CD1c-positive myeloid dendritic cell (primary cell): ENCODE results near the gene MYO3B.
"Not testable (repeated sequence)": the region's sequence is repeated elsewhere in the genome, so short reads cannot be mapped to it uniquely, and the experiment has no call there.

Source experiments
- DNase-seq: peaks from one replicate; pipeline ENCODE4 v3.0.0-alpha.2; 2016; ENCODE audit errors: extremely low spot score

The MYO3B gene

DNA sequence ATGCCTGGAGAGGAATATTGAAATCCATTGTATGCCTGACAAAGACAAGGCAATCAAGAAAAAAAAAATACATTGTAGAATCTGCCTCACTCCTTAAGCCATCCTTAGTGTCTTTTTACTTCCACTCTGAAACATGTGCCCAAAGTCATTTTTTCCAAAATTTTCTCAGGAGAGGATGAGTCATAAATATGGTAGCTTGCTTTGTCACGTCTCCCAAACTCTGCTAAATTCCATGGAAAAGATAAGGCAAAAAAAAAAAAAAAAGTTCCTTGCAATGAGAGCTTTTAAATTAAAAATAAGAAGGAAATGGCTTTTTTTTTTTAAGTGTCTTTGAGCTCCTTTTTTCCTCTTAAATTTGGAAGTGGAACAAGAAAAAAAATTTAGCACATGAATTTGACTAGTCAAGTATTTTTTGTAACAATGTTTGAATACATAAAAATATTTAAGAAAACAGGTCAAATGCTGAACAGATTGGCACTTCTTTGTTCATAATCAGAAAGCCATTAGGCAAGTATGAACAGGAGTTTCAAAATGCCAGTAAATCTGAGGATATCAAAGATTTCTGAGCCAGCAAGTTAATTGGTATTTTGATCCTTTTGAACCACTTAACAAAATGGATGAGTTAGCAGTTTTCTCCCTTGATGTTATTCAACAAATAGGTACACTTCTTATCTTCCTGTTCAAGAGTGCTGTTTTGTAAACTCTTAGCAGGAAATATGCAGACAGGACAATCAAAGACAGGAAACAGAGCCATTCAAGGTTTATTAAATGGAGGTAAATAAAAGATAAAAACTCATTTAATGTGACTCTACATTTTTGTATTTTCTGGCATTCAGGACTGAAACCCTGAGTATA, 289.8 kb downstream of the MYO3B start:
- DNase-seq: no peak

DNA sequence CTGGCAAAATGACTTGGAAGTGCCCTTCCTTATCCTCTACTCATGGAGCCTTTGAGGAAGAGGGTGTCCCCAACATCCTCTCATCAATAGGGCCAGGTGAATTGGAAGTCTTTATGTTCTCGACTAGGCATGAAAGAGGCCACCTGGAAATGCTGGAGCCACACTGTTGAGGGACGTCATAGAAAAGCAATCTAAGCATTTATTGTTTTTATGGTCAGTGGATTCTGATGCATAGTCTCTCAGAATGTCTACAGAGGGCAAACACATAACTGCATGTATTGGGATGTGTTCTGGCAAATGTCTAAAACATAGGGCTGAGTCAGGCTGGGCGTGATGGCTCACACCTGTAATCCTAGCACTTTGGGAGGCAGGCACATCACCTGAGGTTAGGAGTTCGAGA, 290.6 kb downstream of the MYO3B start:
- DNase-seq: no peak

DNA sequence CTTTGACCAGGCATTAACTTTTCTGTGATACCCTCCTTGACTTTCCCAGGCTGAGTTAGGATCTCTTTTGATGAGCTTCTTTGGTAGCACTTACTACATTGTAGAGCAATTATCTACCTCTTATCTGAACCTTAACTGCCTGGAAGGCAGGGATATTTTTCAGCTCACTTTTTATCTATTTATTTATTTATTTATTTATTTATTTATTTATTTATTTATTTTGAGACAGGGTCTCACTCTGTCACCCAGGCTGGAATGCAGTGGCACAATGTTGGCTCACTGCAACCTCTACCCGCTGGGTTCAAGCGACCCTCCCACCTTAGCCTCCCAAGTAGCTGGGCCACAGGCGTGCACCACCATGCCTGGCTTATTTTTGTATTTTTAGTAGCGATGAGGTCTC, 294.6 kb downstream of the MYO3B start:
- DNase-seq: not testable (repeated sequence)

DNA sequence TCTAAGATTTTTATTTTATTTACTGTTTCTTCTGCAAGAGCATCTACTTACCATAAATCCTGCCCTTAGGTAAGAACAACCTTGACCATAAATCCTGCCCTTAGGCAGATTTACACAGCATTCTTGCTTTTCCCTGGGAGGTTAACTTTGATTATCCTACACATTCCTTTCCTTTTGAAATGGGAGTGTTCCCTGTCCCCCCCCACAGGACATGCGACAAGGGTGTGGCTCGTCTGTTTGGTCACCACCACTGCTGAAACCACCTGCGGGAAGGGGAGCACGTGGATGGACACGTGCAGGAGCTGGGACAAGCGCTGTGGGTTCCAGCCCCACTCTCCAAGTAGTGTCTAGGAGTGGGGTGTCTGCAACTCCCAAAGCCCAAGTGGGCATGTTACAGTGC, 297.9 kb downstream of the MYO3B start:
- no peak for DNase-seq

DNA sequence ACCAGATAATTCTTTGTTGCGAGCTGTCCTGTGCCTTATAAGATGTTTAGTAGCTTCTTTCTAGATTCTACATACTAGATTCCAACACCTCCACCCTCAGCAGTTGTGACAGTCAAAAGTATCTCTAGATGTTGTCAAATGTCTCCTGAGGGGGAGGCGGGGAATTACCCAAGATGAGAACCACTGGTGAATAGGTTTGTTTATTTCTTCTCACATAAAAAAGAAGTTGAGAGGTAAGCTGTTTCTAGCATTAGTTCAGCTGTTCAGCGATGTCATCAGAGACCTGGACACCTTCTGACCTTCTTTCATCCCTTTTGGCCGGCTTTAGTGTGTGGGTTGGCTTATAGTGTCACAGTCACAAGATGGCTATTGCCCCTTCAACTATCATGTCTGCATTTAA, 299.7 kb downstream of the MYO3B start:
- DNase-seq: no peak

DNA sequence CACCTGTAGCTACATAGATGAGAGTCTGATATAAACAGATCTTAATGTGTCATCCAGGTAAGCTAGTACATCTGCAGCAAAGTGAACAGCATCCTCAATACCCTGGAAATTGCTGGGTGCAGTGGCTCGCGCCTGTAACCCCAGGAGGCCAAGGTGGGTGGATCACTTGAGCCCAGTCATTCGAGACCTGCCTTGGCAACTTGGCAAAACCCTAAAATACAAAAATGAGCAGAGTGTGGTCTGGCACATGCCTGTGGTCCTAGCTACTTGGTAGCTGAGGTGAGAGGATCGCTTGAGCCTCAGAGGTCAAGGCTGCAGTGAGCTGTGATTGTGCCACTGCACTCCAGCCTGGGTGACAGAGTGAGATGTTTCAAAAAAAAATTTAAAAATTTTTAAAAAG, 303.3 kb downstream of the MYO3B start:
- DNase-seq: no peak

DNA sequence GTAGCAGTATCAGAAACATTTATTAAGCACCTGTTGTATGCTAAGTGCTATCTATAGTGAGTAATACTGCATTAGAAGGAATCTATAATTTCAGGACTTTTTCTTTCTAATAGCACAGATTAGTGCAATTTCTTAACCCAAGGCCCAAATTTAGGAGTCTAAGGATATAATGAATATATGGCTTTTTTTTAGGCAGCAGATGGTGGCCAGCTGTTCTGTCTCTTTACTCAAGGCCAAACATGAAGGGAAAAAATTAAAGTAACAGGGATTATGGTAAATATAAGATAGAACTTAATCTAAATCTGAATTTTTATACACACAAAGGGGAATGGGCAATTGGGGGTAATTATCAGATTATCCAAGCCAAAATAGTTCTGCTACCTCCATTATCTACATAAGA, 306.6 kb downstream of the MYO3B start:
- no peak for DNase-seq

DNA sequence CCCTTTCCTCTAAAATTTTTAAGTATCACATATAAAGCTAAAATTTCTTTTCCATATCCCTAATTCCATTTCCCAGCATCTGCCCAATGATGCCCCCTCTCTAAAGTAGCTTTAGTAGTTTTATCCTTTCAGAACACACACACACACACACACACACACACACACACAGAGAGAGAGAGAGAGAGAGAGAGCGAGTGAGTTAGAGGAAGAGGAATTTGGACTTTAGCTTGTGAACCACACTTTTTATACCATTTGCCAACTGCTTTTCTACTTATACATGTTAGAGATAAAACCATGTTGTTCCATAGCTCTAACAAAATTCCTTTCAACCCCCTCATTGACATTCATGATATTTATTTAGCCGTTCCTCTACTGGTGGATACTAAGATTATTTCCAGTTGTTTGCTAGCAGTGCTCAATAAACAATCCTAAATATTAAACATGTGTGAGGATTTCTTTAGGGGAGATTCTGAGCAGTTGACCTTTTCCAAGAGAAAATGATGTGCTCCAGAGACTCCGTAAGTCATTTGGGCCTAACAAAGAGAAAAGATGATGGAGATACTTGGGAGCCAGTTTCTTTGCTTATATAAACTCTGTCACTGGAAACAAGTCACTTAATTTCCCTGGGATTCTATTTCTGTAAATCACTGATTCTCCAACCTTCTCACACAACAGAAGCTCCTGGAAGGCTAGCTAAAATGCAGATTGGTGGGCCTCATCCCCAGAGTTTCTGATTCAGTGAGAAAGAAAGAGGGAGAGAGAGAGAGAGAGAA, 307.5 kb downstream of the MYO3B start:
- DNase-seq: no peak

DNA sequence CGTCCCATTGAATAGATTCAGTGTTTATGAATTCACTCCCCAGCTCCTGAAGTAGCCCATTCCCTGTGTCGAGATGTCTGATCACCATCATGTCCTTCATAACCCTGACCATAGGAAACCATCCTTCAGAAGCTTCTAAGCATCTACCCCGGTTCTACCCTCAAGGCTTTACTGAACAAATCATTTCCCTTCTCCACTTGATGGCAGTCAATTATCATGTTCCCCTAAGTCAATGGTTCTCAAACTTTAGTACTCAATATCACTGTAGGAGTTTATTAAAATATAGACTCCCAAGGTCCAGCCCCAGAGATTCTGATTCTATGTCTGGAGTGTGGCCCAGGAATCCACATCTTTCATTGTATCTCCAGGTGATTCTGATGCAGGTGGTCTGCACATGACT, 308.8 kb downstream of the MYO3B start:
- DNase-seq: no peak

DNA sequence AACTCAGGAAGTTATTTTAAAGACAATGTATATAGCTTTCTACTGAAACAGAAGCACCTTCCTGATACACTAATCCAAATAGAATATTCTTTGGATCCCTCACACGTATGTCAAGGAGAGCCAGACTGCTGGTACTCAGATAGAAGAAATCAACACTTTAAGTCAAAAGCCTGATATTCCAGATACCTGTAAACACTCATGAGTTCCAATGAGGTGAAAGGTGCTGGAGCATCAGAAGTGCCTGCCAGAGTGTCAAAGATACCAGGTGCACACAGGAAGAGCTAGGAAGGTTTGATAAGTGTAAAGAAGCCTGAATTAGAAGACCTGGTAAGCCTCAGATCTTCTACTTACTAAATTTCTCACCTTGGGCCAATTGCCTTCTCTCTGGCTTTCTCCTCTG, 310.9 kb downstream of the MYO3B start:
- DNase-seq: no peak

DNA sequence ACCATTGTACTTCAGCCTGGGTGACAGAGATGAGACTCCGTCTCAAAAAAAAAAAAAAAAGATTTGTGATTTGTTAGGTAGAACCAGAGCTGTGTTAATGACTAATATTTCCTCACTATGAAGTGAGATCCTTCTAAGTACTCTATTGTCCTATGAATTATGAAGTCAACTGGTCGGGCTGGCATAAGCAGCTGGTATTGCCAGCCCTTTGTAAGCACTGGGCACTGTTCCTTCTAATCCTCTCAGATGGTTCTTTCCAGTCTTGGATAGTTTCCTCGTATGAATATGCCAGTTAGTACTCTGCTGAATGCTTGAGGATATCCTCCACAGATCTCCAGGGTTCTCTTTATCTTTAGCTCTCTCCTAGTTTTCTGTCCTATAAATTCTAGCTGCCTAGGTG, 314.1 kb downstream of the MYO3B start:
- DNase-seq: no peak

DNA sequence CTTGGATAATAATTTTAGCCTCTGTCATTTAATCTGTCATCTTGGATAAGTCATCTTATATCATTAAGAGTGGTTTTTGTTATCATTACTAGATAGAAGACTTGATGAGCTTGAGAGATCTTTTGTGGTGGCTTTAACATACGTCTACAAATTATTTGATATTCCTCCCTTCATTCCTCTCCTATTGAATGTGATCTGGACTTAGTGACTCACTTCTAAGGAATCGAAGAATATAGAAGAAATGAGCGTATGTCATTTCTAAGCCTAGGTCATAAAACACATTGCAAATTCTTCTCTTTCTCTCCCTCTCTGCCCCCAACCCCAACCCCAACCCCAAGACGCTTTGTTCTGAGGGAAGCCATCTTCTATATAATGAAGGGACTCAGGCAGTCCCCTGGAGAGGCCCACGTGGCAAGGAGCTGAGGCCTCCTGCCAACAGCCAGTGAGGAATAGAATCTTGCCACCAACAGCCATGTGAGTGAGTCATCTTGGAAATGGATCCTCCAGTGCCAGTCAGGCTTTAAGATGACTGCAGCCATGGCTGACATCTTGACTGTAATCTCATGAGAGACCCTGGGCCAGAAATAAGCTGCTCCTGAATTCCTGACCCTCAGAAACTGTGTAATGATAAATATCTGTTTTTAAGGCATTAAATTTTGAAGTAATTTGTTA, 315.6 kb downstream of the MYO3B start:
- DNase-seq: no peak

DNA sequence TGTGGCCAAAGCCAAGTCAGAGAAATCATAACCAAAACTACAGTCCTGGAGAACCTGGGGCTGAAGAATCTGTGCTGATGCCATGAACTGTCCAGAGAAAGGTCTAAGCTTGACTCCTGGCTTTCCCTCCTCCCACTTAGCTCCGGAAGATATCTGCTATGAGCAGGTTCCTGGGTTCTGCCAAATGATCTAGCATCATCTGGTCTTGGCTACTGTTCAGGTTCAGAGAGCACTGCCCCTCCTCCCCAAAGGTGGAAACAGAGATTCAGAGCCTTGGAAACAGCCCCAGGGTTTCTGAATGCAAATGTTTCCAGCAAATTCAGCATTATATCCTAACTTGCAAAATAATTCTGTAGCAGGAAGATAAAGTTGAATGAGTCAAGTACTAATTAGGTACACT, 317.9 kb downstream of the MYO3B start:
- no peak for DNase-seq

DNA sequence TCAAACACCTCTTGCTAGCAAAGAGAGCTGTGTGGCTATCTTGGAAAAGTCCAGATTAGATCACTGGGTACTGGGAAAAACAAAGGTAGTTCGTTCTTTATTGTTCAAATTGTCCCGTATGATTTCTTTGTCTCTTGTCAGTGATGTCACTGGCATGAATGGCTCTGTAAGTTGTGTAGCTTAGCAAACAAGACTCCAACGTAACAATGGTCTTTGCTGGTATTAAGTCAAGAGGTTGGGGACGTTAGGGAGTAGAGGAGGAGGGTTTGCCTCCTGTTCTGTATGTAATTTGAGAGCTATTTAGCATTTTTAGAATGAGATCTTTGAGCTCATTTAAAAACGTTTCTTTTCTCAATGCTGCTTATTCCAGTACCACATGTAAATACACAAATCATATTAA, 320.7 kb downstream of the MYO3B start:
- no peak for DNase-seq

DNA sequence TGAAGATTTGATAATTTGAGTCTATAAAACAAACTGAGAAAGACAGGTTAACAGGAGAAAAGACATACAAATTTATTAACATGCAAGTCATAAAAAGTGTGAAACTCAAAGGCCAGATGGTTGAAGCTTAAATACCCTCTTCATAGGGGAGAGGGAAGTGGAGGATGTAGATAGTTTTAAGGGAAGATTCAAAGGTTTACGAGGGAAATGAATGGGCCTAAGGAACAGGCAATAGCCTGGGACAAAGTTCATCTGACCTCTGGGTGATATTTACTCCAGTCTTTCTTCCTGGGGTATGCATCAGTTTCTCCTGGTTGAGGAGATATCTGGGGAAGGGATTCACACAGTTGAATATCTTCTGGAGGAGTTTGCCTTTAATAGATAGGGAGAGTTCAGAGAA, 322.2 kb downstream of the MYO3B start:
- DNase-seq: no peak

DNA sequence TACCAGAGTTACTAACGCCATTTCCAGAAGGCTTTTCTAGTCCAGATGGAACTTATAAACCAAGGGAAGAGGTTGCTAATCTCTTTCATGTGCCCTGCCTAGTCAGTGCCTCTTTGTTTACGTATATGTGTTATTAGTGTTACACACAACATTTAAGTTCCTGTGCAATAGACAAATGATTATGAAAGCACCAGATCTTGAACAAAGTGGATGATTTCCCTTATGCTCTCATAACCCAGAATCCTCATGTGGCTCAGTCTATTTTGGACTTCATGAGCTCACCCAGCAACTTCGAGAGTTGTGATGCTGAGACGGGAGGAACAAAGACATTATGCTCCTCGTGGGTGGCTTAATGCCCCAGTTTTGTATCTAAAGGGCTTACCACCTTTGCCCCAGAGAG, 322.8 kb downstream of the MYO3B start:
- peak; percentile 1 for DNase-seq

DNA sequence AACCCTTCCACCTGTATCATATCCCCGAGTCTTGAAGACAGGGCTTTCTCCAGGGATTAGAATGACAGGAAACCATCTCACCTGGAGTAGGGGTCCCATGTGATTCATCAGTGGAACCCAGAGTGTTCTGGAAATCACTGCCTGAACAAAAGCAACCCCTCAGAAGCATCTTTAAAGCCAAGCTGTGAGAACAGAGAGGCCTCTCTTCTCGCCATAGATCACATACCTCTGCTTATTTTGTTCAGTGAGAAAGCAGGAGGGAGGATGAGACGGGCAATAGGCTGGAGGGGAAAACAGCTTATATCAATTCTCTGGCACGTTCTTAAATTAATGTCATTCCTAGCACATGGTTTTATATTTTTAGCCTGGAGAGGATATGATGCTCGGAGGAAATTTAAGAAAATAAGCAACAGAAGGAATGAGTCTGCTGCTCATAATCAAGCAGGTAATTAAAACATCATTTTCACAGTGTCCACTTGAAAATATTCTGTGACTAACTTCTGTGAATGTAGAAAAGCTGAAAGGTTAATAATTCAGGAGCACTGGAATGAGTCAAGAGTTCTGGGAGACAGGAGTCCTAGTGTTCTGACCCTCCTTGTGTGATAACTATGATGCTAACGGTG, 323.6 kb downstream of the MYO3B start:
- no peak for DNase-seq

DNA sequence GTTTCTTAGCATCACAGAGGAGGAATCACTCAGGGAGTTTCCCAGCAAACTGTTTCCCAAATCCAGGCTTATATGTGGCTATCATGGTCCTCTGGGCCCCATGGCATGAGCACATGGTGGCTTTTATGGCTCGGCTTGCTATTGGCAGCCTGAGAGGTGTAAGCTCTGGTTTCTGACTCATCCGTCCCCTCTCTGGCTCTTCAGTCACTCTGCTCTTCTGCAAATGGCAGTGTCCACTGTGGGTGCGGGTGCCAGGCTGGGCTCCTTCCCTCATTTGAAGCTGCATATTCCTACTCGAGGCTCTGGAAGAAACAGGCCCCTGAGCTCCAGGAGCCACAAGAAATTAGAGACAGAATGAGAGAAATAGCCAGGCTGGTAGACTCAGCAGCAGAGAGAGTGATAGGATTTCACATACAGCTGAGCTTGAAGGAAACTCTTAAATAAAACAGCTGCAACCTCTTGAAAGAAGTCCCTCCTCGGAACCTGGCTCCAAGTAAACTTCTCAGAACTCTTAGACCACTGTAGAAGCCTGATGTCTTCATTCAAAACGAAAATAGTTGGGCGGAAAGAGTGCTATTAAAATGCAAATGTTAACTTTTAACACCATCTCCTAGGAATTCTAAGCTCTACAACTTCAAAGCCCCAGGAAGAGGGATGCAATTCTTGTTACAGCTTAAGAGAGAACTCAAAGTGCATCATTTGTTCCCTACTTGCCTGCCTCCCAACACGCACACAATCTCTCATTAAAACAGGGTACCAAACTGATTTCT, 324.6 kb downstream of the MYO3B start:
- no peak for DNase-seq

DNA sequence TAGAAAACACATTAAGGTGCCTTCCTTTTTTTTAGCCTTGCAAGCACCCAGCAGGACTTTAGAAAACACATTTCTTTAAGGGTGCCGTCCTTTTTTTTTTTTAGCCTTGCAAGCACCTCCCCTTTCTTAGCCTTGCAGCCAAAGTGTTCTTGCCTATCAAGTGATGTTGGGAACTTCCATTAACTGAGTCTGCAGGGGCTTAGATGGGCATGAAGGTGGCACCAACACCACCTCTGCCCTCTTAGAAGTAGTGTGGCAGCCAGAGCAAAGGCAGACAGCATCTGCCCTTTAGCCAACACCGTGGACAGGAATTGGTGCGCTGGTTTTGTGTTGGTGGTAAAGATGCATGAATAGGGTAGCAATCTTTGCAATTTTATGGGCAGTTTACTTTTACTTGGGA, 325.6 kb downstream of the MYO3B start:
- no peak for DNase-seq

DNA sequence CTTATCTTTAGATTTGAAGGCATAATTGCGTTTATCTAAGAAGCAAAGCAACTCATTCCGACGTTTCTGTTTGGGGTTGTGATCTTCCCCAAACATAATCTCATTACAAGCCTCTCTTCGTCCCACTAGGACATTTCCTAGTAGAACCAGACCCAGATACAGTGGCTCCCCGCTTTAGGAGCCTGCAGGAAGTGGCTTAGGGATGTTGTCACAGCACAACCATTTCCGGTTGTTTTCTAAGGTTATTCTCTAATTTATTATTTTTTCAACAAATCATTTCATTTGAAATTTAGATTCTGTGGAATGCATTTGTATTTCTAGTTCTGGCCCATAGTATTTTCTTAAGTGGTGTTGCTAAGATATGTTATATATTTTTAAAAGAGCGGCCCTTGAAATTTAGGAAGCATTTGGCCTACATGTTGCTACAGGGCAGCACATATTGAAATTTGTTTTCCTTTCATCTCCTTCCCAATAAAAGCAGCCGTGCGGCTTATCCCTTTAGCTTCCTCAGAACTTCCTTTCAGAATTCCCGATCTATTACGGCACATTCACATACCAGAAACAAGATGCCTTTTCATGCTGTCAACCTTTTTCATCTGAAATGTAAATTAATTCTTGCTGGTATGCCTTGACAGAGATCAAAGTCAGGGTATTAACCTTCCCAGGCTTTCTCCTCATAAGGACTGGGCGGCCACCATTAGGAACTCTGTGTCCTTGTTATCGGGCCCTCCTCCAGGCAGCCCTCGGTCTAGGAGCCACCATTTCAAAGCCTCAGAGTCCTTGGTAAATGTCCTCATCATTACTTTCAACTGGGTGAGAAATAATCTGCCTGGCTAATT, 326.2 kb downstream of the MYO3B start:
- DNase-seq: no peak

DNA sequence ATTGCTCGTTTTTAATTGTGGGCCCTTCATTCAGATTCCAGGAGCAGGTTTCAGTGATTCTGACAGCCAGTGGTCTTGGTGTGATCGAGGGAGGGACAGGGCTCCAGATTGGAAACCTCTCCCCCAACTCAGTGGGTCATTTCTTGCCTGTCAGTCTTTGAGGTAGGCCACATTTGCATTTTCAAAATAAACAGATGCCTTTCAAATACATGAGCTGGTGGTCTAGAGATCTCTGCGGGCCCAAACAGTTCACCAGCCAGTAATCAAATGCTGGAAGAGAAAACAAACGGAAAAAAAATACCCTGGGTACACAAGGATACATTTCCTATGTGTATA, 326.8 kb downstream of the MYO3B start:
- DNase-seq: no peak
